HUDEP-2 (cell line): Measurements from ENCODE around the gene BPI.
"Not testable (repeated sequence)": the region's sequence is repeated elsewhere in the genome, so short reads cannot be mapped to it uniquely, and the experiment has no call there.

ENCODE experiments used
- DNase-seq, 76 experiments: peaks; one replicate each; lab custom pipeline; 2025; ENCODE audit not compliant: unreplicated experiment in 76 of 76; lab: John Stamatoyannopoulos, UW

Gene BPI

DNA sequence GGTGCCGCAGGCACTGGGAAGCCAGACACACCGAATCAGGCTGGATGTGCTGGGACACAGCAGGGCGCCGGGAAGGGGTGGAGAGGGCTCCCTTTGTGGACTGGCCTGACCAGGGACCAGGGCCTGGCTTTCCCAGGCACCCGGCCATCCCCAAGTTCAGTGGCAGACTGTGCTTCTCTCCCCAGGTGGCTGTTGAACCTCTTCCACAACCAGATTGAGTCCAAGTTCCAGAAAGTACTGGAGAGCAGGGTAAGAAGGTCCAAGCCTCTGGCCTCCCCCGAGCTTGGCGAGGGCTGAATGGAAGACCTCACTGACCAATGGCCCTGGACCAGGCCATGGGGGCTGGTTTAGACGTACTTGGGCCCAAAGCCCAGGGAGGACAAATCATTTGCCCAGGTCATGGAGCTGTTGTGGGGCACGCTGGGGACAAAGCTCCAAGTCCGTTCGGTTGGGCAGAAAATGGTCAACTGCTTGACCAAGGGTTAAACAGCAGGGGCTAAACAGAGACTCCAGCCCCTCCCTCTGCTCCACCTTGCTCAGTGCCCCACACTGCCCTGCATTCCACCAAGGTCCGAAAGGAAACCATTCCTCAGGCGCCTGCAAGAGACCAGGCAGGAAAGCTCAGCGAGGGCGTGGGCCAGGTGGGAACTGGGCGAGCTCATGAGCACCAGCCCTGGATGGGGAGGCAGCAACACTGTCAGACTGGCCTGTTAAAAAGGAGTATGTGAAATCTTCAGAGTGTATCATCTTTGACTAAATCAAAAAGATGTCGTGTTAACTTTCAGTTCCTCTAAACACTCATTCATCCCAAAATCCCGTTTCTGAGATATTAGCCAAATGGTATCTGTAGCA is 51.4 kb downstream of the BPI start:
- DNase-seq: no peak

DNA sequence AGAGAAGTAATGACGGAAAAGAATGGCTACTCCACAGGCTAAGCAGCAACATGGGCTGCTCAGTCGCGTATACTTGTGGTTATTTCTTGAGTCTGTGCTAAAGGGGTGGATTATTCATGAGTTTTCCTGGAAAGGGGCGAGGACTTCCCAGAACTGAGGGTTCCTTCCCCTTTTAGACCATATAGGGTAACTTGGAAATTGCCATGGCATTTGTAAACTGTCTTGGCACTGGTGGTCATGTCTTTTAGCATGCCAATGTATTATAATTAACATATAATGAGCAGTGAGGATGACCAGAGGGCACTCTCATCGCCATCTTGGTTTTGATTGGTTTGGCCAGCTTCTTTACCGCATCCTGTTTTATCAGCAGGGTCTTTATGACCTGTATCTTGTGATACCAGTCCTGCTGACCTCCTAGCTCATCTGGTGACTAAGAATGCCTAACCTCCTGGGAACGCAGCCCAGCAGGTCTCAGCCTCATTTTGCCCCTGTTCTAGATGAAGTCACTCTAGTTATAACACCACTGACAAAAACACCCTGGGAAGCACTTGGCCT is 53.8 kb downstream of the BPI start:
- peak in 71 of 76 experiments; percentile 11 to 89 (median 64) for DNase-seq

DNA sequence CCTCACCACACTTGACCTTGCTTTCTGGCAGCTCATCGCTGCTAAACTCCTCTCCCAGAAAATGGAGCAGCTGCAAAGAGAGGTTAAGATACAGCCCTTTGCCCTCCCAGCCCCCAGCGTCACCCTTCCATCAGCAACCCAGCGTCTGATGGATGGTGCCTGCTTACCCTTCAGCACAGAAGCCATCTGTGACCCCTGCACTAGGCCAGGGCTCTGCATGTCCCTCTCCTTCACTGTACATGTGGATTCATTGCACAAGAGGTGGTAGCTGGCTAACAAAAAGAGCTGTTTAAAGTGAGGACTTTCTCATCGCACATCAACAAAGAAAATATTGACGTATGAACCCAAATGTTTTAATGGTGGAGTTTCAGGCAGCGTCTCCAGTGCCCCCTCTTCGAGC is 54.6 kb downstream of the BPI start:
- DNase-seq: no peak

DNA sequence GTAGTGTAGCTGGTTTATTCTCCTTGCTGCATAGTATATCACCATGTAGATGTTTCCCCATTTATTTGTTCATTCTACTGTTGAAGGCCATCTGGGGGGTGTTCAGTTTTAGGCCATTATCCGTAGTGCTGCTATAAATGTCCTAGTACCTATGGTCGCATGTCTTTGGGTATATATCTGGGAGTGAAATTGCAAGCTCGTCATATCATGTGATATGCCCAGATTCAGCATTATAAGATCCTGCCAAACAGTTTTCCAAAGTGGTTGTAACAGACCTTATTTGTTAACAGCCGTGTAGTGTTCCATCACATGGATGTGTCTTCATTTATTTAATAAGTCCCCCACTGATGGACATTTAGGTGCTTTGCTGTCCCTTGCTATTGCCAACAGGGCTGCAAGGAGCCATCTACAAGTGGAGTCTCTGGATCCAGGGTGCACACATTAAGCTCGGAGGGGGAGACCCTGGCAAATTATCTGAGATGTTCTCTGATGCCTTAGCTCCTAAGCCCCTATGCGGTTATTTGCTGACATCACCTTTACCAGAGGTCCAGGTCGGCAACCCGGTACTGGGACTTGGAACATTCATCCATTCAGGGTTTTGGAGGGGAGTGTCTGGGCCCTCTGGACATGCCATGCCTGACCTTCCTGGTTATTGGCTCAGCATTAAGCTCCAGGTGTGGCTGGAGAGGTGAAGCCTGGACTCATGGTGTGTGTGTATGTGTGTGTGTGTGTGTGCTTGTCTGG is 59.2 kb downstream of the BPI start:
- DNase-seq: no peak

DNA sequence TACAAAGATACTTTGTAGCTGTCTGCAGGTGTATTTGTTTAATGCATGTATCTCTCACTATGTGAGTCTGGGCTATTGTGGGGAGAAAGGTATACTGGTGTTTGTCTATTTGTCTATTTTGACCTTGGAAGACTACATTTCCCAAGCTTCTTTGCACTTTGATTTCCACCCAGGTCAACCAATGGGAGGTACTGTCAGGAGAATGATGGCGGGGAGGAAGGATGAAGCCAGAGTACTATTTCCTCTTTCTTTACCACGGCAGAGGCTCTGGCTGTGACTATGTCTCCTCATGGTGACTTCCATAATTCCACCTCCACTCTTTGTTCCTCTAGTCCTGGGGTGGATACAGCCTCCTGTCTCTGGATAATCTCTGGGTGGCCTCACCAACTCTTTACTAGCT is 65.4 kb downstream of the BPI start:
- DNase-seq: peak in 5 of 76 experiments; percentile 5 to 15 (median 14)

DNA sequence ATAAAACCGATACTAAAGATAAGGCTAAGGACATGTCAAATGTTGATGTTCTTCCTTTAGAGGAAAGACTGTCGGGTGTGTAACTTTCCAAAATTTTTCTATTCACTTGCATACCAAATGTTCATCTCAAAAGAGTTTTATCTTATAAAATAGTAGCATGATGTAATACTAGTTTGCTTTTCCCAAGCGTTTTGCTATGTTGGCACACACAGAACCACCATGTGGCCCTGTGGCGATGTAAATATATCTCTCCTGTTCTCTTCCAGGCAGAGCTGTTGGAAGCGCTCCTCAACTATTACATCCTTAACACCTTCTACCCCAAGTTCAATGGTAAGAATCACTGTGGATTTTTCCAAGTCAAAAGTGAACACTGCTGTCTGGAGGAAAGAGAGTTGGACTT is 68.8 kb downstream of the BPI start:
- no peak for DNase-seq

DNA sequence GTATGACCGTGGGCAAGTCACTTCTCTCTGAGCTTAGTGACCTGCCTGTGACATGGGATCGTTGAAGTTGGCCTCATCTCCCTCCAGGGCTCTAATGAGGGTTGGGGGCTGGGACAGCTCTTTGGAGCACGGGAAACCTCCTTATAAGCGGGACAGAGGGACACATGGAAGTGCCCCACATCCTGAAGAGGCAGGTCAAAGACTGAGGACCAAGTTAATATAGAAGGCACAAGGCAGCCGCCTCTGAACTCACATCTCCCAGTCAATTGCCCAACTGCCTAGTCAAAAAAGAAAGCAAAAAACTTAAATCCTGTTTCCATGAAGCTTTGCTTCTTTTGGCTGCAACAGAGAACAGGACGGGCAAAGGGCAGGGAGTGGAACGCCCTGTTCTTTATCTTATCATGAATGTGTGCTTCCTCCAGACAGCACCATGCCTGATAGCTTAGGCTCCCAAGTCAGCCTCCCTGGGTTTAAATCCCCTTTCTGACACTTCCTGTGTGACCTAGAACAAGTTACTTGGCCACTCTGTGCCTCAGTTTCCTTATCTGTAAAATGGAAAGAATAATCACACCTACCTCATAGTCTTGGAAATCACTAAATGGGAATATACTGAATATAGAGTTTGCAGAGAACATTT is 69.4 kb downstream of the BPI start:
- DNase-seq: peak in 66 of 76 experiments; percentile 9 to 81 (median 46)

DNA sequence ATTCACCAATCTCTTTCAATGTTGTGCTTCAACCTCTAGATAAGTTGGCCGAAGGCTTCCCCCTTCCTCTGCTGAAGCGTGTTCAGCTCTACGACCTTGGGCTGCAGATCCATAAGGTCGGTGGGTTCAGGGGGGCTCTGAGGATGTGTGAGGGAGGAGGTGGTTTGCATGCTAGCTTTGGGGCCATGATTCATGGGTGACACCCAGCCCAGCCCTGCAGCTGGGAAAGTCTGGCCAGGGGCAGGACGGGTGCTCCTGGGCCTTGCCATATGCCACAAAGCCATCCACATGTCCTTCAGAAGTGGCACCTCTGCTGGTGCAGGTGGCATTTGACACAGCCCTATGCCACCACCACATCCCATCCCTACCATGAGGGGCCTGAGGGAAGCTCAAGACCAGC is 69.9 kb downstream of the BPI start:
- peak in 1 of 76 experiments; percentile 6 for DNase-seq

DNA sequence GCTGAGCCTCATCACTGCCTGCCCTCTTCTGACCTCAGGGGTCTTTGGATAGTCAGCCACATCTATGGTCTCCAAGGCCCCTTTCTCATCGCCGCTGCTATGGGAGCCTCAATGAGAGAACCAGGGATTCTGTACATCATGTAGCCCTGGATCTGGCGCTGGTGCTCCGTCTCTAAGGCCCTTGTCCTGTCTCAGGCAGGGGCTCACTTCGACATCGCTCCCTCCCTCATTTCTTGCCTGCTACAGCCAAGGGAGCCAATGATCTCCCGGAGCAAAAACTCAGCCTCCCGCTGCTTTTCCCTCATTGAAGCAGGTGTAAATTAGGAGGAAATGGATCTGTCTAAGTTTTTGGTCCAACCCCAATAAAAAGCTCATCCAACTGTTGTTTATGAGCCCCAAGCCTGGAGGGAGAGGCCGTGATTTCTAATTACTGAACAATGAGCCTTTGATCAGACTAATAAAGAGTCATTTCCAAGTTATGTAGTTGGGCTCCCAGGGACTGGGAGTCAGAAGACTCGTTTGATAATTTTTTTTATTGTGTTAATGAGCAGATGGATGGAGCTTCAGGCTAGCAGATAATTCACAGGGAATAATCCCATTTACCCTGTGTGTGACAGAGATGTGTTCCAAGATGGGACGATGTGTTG is 73.2 kb downstream of the BPI start:
- DNase-seq: no peak

DNA sequence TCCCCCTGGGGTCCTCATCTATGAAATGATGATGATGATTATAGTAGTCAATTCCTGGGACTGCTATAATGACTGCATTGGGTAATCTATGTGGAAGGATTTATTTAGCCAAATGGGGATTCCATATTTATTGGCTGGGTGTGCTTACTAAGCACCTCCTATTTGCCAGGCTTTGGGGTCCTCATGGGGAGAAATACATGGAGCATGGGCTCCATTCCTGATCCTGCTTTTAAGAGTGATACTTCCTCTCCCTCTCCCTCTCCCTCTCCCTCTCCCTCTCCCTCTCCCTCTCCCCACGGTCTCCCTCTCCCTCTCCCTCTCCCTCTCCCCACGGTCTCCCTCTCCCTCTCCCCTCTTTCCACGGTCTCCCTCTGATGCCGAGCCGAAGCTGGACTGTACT is 73.9 kb downstream of the BPI start:
- not testable (repeated sequence) for DNase-seq

DNA sequence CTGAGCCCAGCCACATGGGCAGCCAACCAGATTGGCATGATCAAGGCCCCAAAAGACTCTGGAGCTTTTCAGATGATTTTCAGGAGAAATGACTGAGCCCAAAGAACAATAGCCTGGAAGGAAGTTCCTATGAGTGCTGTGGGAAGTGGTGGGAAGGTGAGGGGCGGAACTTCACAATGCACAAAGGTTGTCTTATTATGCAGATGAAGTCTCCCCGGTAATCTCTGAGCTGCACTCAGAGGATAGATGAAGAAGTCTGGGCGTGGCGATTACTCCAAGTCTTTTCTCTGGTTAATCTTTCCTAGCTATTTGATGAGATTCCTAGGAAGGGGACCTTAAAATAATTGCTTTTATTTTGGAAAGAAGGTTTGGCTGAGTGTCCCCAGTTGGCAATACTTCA is 79.2 kb downstream of the BPI start:
- no peak for DNase-seq

DNA sequence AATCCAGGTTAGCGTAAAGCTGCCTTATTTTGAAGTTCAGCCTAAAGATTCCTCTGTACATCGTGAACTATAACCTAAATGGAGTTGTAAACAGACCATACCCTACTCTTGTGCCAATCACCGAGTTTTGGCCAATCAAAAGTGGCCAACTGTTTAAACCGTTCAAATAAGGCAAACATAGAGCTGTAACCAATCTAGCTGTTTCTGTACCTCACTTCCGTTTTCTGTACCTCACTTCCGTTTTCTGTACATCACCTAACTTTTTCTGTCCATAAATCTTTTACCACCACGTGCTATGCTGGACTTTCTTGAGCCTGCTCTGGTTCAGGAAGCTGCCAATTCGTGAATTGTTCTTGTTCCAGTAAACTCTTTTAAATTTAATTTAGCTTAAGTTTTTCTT is 82.0 kb downstream of the BPI start:
- DNase-seq: no peak

DNA sequence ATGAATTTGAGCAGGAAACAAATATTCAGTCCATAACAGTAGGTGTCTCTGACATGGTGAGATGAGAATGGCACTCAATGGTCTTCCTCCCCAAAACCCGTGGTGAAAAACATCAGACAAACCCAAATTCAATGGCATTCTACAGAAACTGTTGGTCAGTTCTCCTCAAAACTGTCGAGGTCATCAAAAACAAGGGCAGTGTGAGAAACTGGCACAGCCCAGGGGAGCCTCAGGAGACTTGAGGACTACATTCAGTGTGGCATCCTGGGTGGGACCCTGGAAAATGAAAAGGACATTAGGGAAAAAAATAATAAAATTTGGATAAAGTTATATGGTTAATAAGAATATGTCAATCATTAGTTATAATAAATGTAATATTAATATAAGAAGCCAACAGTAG is 82.9 kb downstream of the BPI start:
- no peak for DNase-seq
